HepG2 (cell line): ENCODE measurements around the gene KRTAP1-3. TPM values are rescaled to one million over a fixed set of nuclear protein-coding genes. Genes with fewer than 3 reads are reported as not detected.
"Not testable (repeated sequence)": the region's sequence is repeated elsewhere in the genome, so short reads cannot be mapped to it uniquely, and the experiment has no call there.

Source experiments
- ATAC-seq: fragments of 200-7000 bp; cut with Tn5 transposase; 3 replicates; pipeline ENCODE4 v1.9.1; 2020; ENCODE audit warnings: mild to moderate bottlenecking, moderate library complexity
- BruUV-seq: library from RNA; stranded (reverse); fragments of 400-500 nt; replicated peaks from 2 replicates; lab custom pipeline; 2021; lab: Mats Ljungman, UMichigan
- CTCF ChIA-PET: fragments of 300-600 bp; formaldehyde crosslinking; extraction: SDS; loops from one replicate; lab custom pipeline; 2021; ENCODE audit warnings: low total read pairs, inconsistent platforms, low intra/inter-chr PET ratio; lab: Yijun Ruan, JAX
- POLR2A ChIA-PET: fragments of 350-600 bp; sonication (Branson Sonifier 250); formaldehyde crosslinking; loops from one replicate; lab custom pipeline; 2020; ENCODE audit warnings: antibody characterized with exemption, inconsistent platforms; lab: Yijun Ruan, JAX
- DNase-seq: peaks from one replicate; pipeline ENCODE4 v3.0.0-alpha.2; 2015; ENCODE audit warnings: low spot score
- FAIRE-seq: peaks from 3 replicates; lab custom pipeline; 2011; peaks lifted over from hg19 to GRCh38; lab: Jason Lieb, UNC
- H2AFZ ChIP-seq: one replicate; pipeline ENCODE4 v1.6.1; 2011; ENCODE audit warnings: low read length, inconsistent platforms
- H3K27ac ChIP-seq: fragments of 300-600 bp; 3 replicates; pipeline ENCODE4 v1.8.0; 2011; ENCODE audit warnings: mixed run types, mild to moderate bottlenecking, mixed read lengths, low read length, inconsistent platforms; ENCODE audit not compliant: insufficient read depth; ENCODE audit errors: extremely low read length
- H3K27me3 ChIP-seq, 2 experiments: fragments of 200-600 bp in 1 of 2; 2 replicates in 1 of 2; 3 replicates in 1 of 2; pipeline versions ENCODE4 v1.6.0 to v1.8.0; 2011; ENCODE audit warnings: low read length in 2 of 2, mild to moderate bottlenecking in 2 of 2, moderate library complexity in 2 of 2, inconsistent platforms in 1 of 2; ENCODE audit not compliant: insufficient read depth in 2 of 2, control insufficient read depth in 1 of 2
- H3K36me3 ChIP-seq, 2 experiments: fragments of 200-600 bp in 1 of 2; replicated peaks in 1 of 2; 2 replicates in 1 of 2; 3 replicates in 1 of 2; pipeline versions ENCODE4 v1.5.1 to v1.8.0; 2011; ENCODE audit warnings: low read length in 2 of 2, inconsistent platforms in 1 of 2; ENCODE audit not compliant: insufficient read depth in 2 of 2, control insufficient read depth in 1 of 2
- H3K4me1 ChIP-seq: 2 replicates; pipeline ENCODE4 v1.5.1; 2012; ENCODE audit warnings: low read length, inconsistent platforms; ENCODE audit not compliant: insufficient read depth
- H3K4me2 ChIP-seq: 2 replicates; pipeline ENCODE4 v1.6.0; 2011; ENCODE audit warnings: low read depth, low read length, inconsistent platforms
- H3K4me3 ChIP-seq, 3 experiments: fragments of 200-600 bp in 1 of 3; sonication (generic), shearing (Covaris generic) in 1 of 3; replicated peaks in 1 of 3; 2 replicates each; pipeline ENCODE4 v1.5.1; 2011 to 2016; ENCODE audit warnings: low read length in 3 of 3, inconsistent platforms in 2 of 3, low read depth in 2 of 3, mild to moderate bottlenecking in 2 of 3, control low read depth in 1 of 3, mixed read lengths in 1 of 3; ENCODE audit not compliant: insufficient read depth in 1 of 3
- H3K79me2 ChIP-seq: one replicate; pipeline ENCODE4 v1.6.1; 2011; ENCODE audit warnings: low read length, inconsistent platforms; ENCODE audit not compliant: insufficient read depth
- H3K9ac ChIP-seq: 2 replicates; pipeline ENCODE4 v1.6.0; 2011; ENCODE audit warnings: mild to moderate bottlenecking, low read depth, low read length, inconsistent platforms; ENCODE audit not compliant: insufficient read depth
- H3K9me3 ChIP-seq: 2 replicates; pipeline ENCODE4 v1.5.1; 2012; ENCODE audit warnings: mild to moderate bottlenecking, low read length
- H4K20me1 ChIP-seq: 2 replicates; pipeline ENCODE4 v1.6.0; 2011; ENCODE audit warnings: inconsistent platforms, mild to moderate bottlenecking, low read length, moderate library complexity; ENCODE audit not compliant: insufficient read depth
- HDAC1 ChIP-seq: sonication (generic); formaldehyde crosslinking; IDR thresholded peaks from 2 replicates; pipeline ENCODE4 v1.5.1; 2020; ENCODE audit warnings: mild to moderate bottlenecking, missing genetic modification reagents
- HMG20A ChIP-seq: IDR thresholded peaks from 2 replicates; pipeline ENCODE4 v1.6.1; 2016; ENCODE audit warnings: borderline replicate concordance
- KLF16 ChIP-seq, 2 experiments: sonication (generic) in 1 of 2; formaldehyde crosslinking in 1 of 2; IDR thresholded peaks; 2 replicates each; pipeline versions ENCODE4 v1.6.1 to v1.8.0; 2016 to 2023; ENCODE audit warnings: missing genetic modification reagents in 2 of 2, missing compliant biosample characterization in 1 of 2
- ZFX ChIP-seq: sonication (generic); formaldehyde crosslinking; IDR thresholded peaks from 2 replicates; pipeline ENCODE4 v1.4.0; 2020; ENCODE audit warnings: mild to moderate bottlenecking, low read depth, missing genetic modification reagents, moderate library complexity
- ZMAT3 ChIP-seq: sonication (generic); formaldehyde crosslinking; conservative IDR thresholded peaks from 2 replicates; pipeline ENCODE4 v1.7.0; 2021; ENCODE audit warnings: missing genetic modification reagents
- WGBS: methylation state at CpG from one replicate; pipeline ENCODE4 v1.1.6; 2017; ENCODE audit warnings: low lambda C conversion rate; 5-methylcytosine and 5-hydroxymethylcytosine counted together
- in situ Hi-C: cut with HindIII; loops from 2 replicates; pipeline ENCODE4 v1.10.0; 2017; ENCODE audit warnings: low pct_unique_long_range_greater_than_20kb; ENCODE audit not compliant: extremely low pct_ligation_motif_present
- intact Hi-C: fragments of 100-400 bp; cut with micrococcal nuclease; formaldehyde crosslinking; loops from one replicate; pipeline ENCODE4 v1.10.0; 2022; ENCODE audit not compliant: unreplicated experiment
- polyA plus RNA-seq, 8 experiments: library from polyadenylated mRNA; depleted of rRNA in 3 of 8; stranded (reverse) in 7 of 8; unstranded in 1 of 8; fragments of >200 nt; fragmentation: Illumina TruSeq in 4 of 8; extraction: Trizol in 4 of 8; gene quantifications; 2 replicates each; pipeline versions ENCODE4 v1.2.1 to v1.2.3, GENCODE V29; 2011 to 2016; ENCODE audit warnings: low read depth in 4 of 8, missing spikeins in 1 of 8, mixed read lengths in 1 of 8; ENCODE audit not compliant: insufficient read depth in 1 of 8
- total RNA-seq, 5 experiments: library from RNA; depleted of rRNA; stranded (reverse); fragments of >200 nt; fragmentation: Illumina TruSeq; extraction: Trizol; gene quantifications; 2 replicates each; pipeline ENCODE4 v1.2.3, GENCODE V29; 2016; ENCODE audit warnings: low read depth in 1 of 5

Gene KRTAP1-3
- total and polyA plus RNA-seq, 2 of the 13 experiments (the other 11 are each of a cell fraction or from before 2014, with no cell fraction given): not detected

DNA sequence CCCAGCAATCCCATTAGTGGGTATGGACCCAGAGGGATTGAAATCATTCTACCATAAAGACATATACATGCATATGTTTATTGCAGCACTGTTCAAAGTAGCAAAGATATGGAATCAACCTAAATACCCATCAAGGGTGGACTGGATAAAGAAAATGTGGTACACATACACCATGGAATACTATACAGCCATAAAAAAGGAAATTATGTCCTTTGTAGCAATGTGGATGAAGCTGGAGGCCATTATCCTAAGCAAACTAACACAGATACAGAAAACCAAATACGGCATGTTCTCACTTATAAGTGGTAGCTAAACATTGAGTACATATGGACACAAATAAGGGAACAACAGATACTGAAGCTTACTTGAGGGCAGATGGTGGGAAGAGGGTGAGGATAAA lies 22.9 kb upstream of the KRTAP1-3 start:
- TF ChIP-seq HDAC1 (no peak), KLF16 (CRISPR knock-in tag; IDR thresholded peaks at IDR 0.05) (no peak), ZFX (CRISPR knock-in tag) (no peak), ZMAT3 (CRISPR knock-in tag) (no peak), HMG20A (peak; percentile 15; the same call in 1 of the 2 replicates)
- no peaks in the 10 kb centered on the region for H4K20me1 ChIP-seq
- no peak overlapping the region for H3K9ac ChIP-seq
- no peaks in the 10 kb centered on the region for H3K9me3 ChIP-seq
- ChIA-PET POLR2A (no interaction called here), CTCF (no interaction called here)
- H3K4me1 ChIP-seq: peaks cover 44% of the 10 kb centered on the region
- H3K79me2 ChIP-seq: no peaks in the 10 kb centered on the region
- no peaks in the 10 kb centered on the region for H3K27me3 ChIP-seq
- no peak overlapping the region for H2AFZ ChIP-seq
- no peaks in the 10 kb centered on the region for H3K36me3 ChIP-seq
- FAIRE-seq (no peak), ATAC-seq (no peak), DNase-seq (no peak)
- BruUV-seq: no TSS peak
- 100% methylated on average over 1 of the region's 1 CpG for WGBS
- H3K27ac ChIP-seq: no peak overlapping the region
- intact Hi-C loops (no loop called here), in situ Hi-C loops (loop anchor here (5.0 to 10.0 kb wide), 2 partner anchors 50 to 103 kb away; partner anchors contain the start of gene KRTAP3-1)
- no peak overlapping the region for H3K4me3 ChIP-seq
- no peak overlapping the region for H3K4me2 ChIP-seq

DNA sequence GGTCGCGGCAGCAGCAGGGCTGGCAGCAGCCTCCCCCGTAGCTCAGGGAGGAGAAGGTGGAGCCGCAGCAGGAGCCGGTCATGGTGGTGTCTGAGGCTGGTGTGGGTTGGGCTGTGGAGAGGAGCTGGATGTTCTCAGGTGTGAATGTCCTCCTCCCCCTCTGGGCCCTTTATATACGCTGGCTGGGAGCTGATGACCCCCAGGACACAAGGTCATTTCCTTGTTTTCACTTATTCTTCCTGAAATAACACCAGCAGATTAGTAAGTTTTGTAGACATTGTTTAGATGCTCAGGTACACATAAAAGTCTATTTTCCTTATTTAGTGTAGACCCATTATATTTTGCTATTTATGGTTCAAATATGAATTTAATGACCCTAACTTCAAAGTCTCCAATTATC lies 20.5 kb upstream of the KRTAP1-3 start, which contains the start of gene KRTAP2-2:
TSS of gene KRTAP2-2 (minus strand) at position 101 of the 400 bp plus-strand sequence. CDS start at position 82, 19 bp downstream.
- H4K20me1 ChIP-seq, DNase-seq, BruUV-seq, H3K36me3 ChIP-seq, H3K9ac ChIP-seq, FAIRE-seq, ATAC-seq, H3K4me3 ChIP-seq, H3K4me2 ChIP-seq, H3K79me2 ChIP-seq, POLR2A ChIA-PET, intact Hi-C loops, H3K9me3 ChIP-seq, CTCF ChIA-PET, H2AFZ ChIP-seq, H3K27me3 ChIP-seq, H3K27ac ChIP-seq: not testable (repeated sequence)
- peaks cover 23% of the 10 kb centered on the region for H3K4me1 ChIP-seq
- 50% methylated on average over 1 of the region's 6 CpGs for WGBS
- in situ Hi-C loops: loop anchor here (5.0 to 10.0 kb wide), 2 partner anchors 48 to 100 kb away; partner anchors contain the start of gene KRTAP3-1

DNA sequence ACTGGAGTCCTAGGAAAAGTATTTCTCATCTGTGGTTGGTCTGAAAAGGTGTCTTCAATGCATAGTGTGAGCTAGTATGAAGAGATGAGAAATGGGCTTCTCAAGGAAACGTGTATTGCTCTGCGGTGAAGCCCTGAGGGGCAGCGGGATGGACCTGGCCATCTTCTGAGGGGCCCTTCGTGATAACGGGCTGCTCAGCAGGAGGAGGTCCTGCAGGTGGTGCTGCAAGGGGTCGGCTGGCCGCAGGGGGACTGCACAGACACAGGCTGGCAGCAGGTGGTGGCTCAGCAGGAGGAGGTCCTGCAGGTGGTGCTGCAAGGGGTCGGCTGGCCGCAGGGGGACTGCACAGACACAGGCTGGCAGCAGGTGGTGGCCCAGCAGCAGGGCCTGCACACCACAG lies 19.9 kb upstream of the KRTAP1-3 start:
- WGBS: 88% methylated on average over 7 of the region's 9 CpGs
- POLR2A ChIA-PET, H3K4me3 ChIP-seq, ATAC-seq, H3K9me3 ChIP-seq, CTCF ChIA-PET, H3K27me3 ChIP-seq, H3K36me3 ChIP-seq, H4K20me1 ChIP-seq, FAIRE-seq, H3K27ac ChIP-seq, intact Hi-C loops, DNase-seq, BruUV-seq, H3K4me2 ChIP-seq, H3K9ac ChIP-seq, H2AFZ ChIP-seq, H3K79me2 ChIP-seq: not testable (repeated sequence)
- in situ Hi-C loops: loop anchor here (10.0 kb wide), 1 partner anchor 100 kb away; no protein-coding TSS in a partner anchor
- peaks cover 18% of the 10 kb centered on the region for H3K4me1 ChIP-seq
